ENCODE data around the gene EPC1. TPM values are rescaled to one million over a fixed set of nuclear protein-coding genes. Genes with fewer than 3 reads are reported as not detected.
"Not testable (repeated sequence)": the region's sequence is repeated elsewhere in the genome, so short reads cannot be mapped to it uniquely, and the experiment has no call there.

EPC1 gene
- total RNA-seq (2022) (27.2 and 30.0 TPM in 2 replicates), Bru-seq, nascent RNA (percentile 90 among the genes with signal in this experiment), BruChase-seq, experiment 1, labeled RNA remaining after a 6-hour chase (percentile 65 among the genes with signal in this experiment), BruChase-seq, experiment 2, labeled RNA remaining after a 2-hour chase (percentile 64 among the genes with signal in this experiment)
- long read RNA-seq, partial matches to known transcripts, result 1 of 5 reads
- long read RNA-seq, other reads (novel, unspliced or antisense), result 2 of 5 reads

GRCh38 chr10:32346551-32347362 lies at the start of gene EPC1:
EPC1 (minus strand) TSS chr10:32347158; CDS start chr10:32346915, 243 bp downstream.
- intact Hi-C loops (cut with micrococcal nuclease; ENCODE audit: unreplicated experiment), result no loop called here
- H3K27ac Mint-ChIP-seq (ENCODE audit: unreplicated experiment), result peak within 1 kb of the TSS; percentile 98
- peak within 1 kb of the TSS; percentile 86 for H3K4me3 Mint-ChIP-seq (ENCODE audit: low read depth, unreplicated experiment)
- peak; percentile 89 for DNase-seq
- no peaks in the 10 kb centered on the region for H3K9me3 Mint-ChIP-seq (ENCODE audit: low read depth, unreplicated experiment)
- H3K36me3 Mint-ChIP-seq (ENCODE audit: insufficient read depth, unreplicated experiment), result peaks cover 60% of the 10 kb centered on the region
- CTCF ChIA-PET, result interaction anchor here (0.5 to 1.4 kb wide), 3 partner anchors 50 to 157 kb away, joined by 3 to 5 read pairs (median 3); no protein-coding TSS in a partner anchor
- H3K4me1 Mint-ChIP-seq (ENCODE audit: low read depth, unreplicated experiment), result peaks cover 30% of the 10 kb centered on the region
- no TSS peak for BruUV-seq (replicated peaks)
- H3K27me3 Mint-ChIP-seq (ENCODE audit: unreplicated experiment), result no peaks in the 10 kb centered on the region
- no peak for TF ChIP-seq CTCF (IDR thresholded peaks at IDR 0.05; ENCODE audit: unreplicated experiment)

GRCh38 chr10:32393911-32394310 lies 47.0 kb upstream of the EPC1 start:
- intact Hi-C loops (cut with micrococcal nuclease; ENCODE audit: unreplicated experiment), result no loop called here
- no peak overlapping the region for H3K4me3 Mint-ChIP-seq (ENCODE audit: low read depth, unreplicated experiment)
- no peaks in the 10 kb centered on the region for H3K4me1 Mint-ChIP-seq (ENCODE audit: low read depth, unreplicated experiment)
- no peak for DNase-seq
- no peaks in the 10 kb centered on the region for H3K36me3 Mint-ChIP-seq (ENCODE audit: insufficient read depth, unreplicated experiment)
- no peak overlapping the region for H3K27ac Mint-ChIP-seq (ENCODE audit: unreplicated experiment)
- BruUV-seq (replicated peaks), result no TSS peak
- TF ChIP-seq CTCF (IDR thresholded peaks at IDR 0.05; ENCODE audit: unreplicated experiment), result no peak
- H3K9me3 Mint-ChIP-seq (ENCODE audit: low read depth, unreplicated experiment), result no peaks in the 10 kb centered on the region
- no peaks in the 10 kb centered on the region for H3K27me3 Mint-ChIP-seq (ENCODE audit: unreplicated experiment)
- CTCF ChIA-PET, result no interaction called here

GRCh38 chr10:32392284-32392683 lies 45.3 kb upstream of the EPC1 start:
- CTCF ChIA-PET; DNase-seq; intact Hi-C loops (cut with micrococcal nuclease; ENCODE audit: unreplicated experiment); H3K9me3 Mint-ChIP-seq (ENCODE audit: low read depth, unreplicated experiment); H3K36me3 Mint-ChIP-seq (ENCODE audit: insufficient read depth, unreplicated experiment); H3K27ac Mint-ChIP-seq (ENCODE audit: unreplicated experiment); H3K4me3 Mint-ChIP-seq (ENCODE audit: low read depth, unreplicated experiment); H3K4me1 Mint-ChIP-seq (ENCODE audit: low read depth, unreplicated experiment); H3K27me3 Mint-ChIP-seq (ENCODE audit: unreplicated experiment); BruUV-seq (replicated peaks): not testable (repeated sequence)

- Mint-ChIP-seq H3K27ac (ENCODE audit: unreplicated experiment) (no peak overlapping the region), H3K9me3 (ENCODE audit: low read depth, unreplicated experiment) (no peaks in the 10 kb centered on the region), H3K36me3 (ENCODE audit: insufficient read depth, unreplicated experiment) (no peaks in the 10 kb centered on the region), H3K27me3 (ENCODE audit: unreplicated experiment) (no peaks in the 10 kb centered on the region), H3K4me3 (ENCODE audit: low read depth, unreplicated experiment) (no peak overlapping the region), H3K4me1 (ENCODE audit: low read depth, unreplicated experiment) (peaks cover 12% of the 10 kb centered on the region)
- no peak for DNase-seq
- intact Hi-C loops (cut with micrococcal nuclease; ENCODE audit: unreplicated experiment), result no loop called here
- BruUV-seq (replicated peaks), result no TSS peak
- TF ChIP-seq CTCF (IDR thresholded peaks at IDR 0.05; ENCODE audit: unreplicated experiment), result no peak
- CTCF ChIA-PET, result no interaction called here
These were observed 43.2 kb upstream of the EPC1 start for GRCh38 chr10:32390193-32390592.

Data from Calu3 (cell line).